ENCODE data around the gene ZBTB34. TPM values are rescaled to one million over a fixed set of nuclear protein-coding genes. Genes with fewer than 3 reads are reported as not detected.

The ZBTB34 gene, protein sequence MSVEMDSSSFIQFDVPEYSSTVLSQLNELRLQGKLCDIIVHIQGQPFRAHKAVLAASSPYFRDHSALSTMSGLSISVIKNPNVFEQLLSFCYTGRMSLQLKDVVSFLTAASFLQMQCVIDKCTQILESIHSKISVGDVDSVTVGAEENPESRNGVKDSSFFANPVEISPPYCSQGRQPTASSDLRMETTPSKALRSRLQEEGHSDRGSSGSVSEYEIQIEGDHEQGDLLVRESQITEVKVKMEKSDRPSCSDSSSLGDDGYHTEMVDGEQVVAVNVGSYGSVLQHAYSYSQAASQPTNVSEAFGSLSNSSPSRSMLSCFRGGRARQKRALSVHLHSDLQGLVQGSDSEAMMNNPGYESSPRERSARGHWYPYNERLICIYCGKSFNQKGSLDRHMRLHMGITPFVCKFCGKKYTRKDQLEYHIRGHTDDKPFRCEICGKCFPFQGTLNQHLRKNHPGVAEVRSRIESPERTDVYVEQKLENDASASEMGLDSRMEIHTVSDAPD
- 33.9 TPM for total RNA-seq

DNA sequence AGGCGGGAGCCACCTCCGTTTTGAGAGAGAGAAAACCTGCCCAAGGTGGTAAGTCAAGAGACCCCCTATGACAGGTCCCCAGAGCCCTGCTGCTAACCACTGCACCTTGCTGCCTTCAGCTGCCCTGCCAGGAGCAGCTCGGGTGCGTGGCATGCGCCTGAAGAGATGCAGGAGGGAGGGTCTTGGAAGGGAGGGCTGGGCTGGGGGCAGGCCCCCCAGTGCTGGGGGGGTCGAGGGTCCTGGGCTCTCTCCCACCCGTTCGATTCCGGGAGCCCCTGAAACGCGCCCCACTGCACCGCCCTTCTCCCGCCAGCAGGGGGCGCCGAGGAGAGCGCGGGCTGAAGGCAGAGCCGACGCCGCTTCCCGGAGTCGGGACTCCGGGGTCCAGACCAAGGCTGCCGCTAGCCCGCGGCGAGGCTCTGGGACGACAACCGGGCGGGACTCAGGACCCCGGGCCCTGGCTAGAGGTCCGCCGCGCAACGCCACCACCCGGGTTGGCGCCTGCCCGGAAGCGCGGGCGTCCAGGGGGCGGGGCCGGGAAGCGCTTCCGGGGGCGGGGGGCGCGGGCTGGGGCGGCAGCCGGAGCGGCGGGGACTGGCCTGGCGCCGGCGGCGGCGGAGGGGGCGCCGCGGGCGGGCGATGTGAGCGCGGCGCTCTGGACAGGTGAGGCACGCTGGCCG, at the start of gene ZBTB34:
ZBTB34 (plus strand) TSS at position 563 of the 680 bp plus-strand sequence. CDS start 18,761 bp downstream, outside the sequence.

GRCh38 chr9:126914458-126915280, 54.2 kb downstream of the ZBTB34 start, which contains the start of gene RALGPS1:
RALGPS1 (plus strand) TSS chr9:126914782; CDS start chr9:126962290, 47,508 bp downstream.

Other genes with a start within 250 kb of the ZBTB34 start
- gene LMX1B, start 246.7 kb upstream of the ZBTB34 start, total RNA-seq = 1.8 TPM
- gene ZBTB43, start 55.6 kb upstream of the ZBTB34 start, total RNA-seq = 131 TPM
- 72.9 TPM for gene RALGPS1, start 54.1 kb downstream of the ZBTB34 start, total RNA-seq

Measured in diencephalon (tissue), 1 donor.